Measurements from ENCODE around the gene CXCR6.

Gene CXCR6

DNA sequence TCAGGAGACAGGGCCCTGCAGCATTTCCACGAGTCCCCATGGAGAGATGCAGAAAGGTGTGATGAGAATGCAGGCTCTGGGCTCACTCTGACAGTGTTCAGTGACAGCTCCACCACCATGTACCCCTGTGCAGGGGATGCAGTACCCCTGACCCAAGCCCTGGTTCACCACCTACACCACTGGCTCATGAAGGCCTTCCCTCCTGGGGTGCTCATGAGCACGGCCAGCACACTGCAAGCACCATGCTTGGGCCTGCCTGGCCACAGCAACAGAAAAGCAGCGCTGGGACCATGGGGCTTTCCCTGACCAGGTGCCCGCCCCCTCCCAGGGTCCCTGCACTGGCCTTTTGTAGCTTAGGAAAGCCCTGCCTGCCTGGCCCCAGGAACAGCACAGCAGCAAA, 6.2 kb downstream of the CXCR6 start:
- DNase-seq = no peak

- DNase-seq = no peak
These were observed 6.9 kb downstream of the CXCR6 start for GRCh38 chr3:45950131-45950530.

DNA sequence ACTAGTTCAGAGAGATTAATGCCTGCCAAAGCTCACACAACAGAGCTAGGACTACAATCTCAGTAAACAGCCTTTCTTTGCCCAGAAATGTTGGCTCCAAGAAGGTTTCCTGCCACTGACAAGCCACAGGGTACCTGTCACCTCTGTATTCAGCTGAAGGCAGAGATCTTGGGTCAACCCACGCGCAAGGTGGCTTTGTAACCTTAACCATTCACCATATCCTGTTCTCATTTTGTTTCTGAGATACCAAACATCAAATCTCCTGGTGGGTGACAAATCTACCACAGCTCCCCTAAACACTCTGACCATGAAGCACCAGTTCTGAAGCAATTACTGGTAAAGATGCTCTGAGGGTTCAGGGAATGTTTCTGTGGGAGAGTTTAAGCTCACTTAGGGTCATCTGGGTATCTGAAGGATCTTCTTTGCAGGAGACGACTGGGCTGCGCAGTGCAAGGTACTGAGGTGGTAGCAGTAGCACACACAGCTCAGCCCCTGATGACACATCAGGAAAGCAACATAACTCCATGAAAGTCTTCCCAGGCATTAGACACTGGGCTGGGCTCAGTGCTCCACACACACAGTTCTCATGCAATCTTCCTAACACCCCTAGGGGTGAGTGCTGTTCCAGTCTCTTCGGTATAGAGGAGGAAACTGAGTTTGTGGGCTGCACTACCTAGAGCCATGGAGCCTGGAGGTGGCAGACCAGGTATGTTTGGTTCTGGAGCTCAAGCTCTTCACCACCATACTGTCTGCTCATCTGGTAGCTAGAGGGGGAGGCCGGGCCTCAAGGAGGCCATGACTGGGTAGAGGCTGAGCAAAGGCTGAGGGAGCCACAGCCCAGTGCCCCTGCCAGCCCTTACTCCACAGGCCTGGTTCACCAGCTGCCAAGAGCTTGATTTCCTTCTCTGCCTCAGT, 7.7 kb downstream of the CXCR6 start:
- peak; percentile 21 for DNase-seq

DNA sequence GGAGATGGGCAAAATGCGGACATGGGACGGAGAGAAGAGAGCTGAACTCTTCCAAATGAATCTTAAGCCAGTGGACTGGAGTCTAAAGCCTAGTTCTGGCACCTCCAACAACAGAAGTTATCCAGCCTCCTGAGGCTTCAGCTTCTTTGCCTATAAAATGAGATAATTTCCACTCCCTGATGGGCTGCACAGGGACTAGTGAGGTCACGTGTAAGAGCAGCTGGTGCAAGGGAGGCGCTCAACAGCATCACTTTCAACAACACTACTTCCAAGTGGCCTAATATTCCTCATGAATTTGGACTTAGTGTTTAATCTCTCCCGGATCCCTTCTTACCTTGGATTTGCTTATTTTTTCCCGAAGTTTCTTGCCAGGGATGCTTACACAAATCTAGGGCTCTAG, 8.7 kb downstream of the CXCR6 start:
- DNase-seq = no peak

- no peak for DNase-seq
These were observed 9.2 kb downstream of the CXCR6 start for GRCh38 chr3:45952456-45952855.

DNA sequence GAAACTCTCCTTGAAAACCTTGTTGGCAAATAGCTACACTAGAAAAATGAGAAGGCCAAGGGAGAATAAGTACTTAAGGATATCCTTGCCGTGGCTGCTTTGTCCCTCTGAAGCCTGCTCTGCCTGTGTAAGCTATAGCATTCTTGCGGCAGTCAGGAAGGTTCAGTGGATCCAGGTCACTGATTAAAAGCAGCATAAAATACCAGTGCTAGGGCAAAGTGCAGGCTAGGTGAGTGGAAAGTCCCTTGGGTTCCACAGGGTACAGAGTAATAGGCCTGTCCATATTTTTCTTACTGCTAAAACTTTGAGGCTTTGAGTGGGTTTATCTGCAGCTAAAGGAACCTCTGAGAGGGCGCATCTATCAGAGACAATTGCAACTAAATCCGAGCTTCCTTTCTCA, 10.3 kb downstream of the CXCR6 start:
- DNase-seq = no peak

GRCh38 chr3:45954306-45954705, 11.0 kb downstream of the CXCR6 start:
- DNase-seq = no peak

GRCh38 chr3:45955017-45955647, 11.9 kb downstream of the CXCR6 start:
- DNase-seq = no peak

DNA sequence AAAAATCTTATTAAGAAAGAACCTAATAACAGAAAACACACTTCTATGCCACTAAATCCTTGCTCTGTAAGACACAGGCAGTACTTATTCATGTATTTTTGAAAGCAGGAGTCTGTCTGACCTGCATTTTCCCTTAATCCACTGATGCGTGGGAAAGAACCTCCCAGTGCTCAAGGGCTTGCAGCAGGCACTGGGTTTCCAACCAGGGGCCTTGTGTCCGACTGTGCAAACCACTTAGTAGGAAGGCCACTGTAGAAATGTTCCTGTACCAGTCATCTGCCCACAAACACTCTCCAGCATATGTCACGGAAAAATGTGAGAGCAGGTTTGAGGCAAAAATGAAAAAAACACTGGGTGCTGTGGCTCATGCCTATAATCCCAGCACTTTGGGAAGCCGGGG, 12.4 kb downstream of the CXCR6 start:
- DNase-seq = no peak

GRCh38 chr3:45957586-45957985, 14.3 kb downstream of the CXCR6 start:
- no peak for DNase-seq

- DNase-seq = no peak
These were observed 15.1 kb downstream of the CXCR6 start for GRCh38 chr3:45958321-45958791.

GRCh38 chr3:45959201-45959600, 15.9 kb downstream of the CXCR6 start:
- no peak for DNase-seq

- no peak for DNase-seq
These were observed 17.0 kb downstream of the CXCR6 start for GRCh38 chr3:45960289-45960688.

GRCh38 chr3:45962033-45962432, 18.8 kb downstream of the CXCR6 start:
- no peak for DNase-seq

- DNase-seq = no peak
These were observed 20.9 kb downstream of the CXCR6 start for GRCh38 chr3:45964139-45964538.

- DNase-seq = no peak
These were observed 22.0 kb downstream of the CXCR6 start for GRCh38 chr3:45965253-45965652.

DNA sequence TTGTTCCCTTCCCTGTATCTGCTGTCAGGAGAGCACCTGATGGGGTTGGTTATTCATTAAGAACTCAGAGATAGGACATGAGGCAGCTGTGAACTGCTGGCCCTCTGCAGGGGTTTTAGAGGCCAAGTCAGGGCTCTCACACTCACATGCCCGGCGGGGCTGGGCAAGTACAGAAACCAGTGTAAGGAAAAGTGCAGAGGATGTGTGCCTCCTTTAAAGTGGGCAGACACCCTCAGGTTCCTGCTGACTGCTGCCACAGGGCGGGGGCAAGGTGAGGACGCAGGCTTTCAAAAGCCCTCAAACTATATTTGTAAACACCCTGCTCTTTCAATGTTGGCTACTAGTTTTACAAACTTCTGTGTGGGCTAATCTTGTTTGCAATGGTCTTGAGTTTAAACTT, 22.4 kb downstream of the CXCR6 start:
- no peak for DNase-seq

- DNase-seq = no peak
These were observed 23.1 kb downstream of the CXCR6 start for GRCh38 chr3:45966371-45966791.

GRCh38 chr3:45966950-45967640, 23.8 kb downstream of the CXCR6 start:
- no peak for DNase-seq

- no peak for DNase-seq
These were observed 24.5 kb downstream of the CXCR6 start for GRCh38 chr3:45967724-45968123.

- DNase-seq = no peak
These were observed 24.9 kb downstream of the CXCR6 start for GRCh38 chr3:45968149-45968548.

GRCh38 chr3:45968706-45969105, 25.4 kb downstream of the CXCR6 start:
- DNase-seq = no peak

- DNase-seq = no peak
These were observed 25.9 kb downstream of the CXCR6 start for GRCh38 chr3:45969116-45969515.

- DNase-seq = no peak
These were observed 26.7 kb downstream of the CXCR6 start for GRCh38 chr3:45969953-45970352.
